ENCODE results near the gene NAA60.
"Not testable (repeated sequence)": the region's sequence is repeated elsewhere in the genome, so short reads cannot be mapped to it uniquely, and the experiment has no call there.

Gene NAA60

GRCh38 chr16:3465301-3465700 is 21.8 kb downstream of the NAA60 start:
- no peak for DNase-seq (ENCODE audit: low read depth)

- no peak for DNase-seq (ENCODE audit: low read depth)
Observed at GRCh38 chr16:3465911-3466584, 22.6 kb downstream of the NAA60 start.

- DNase-seq (ENCODE audit: low read depth), result no peak
Observed at GRCh38 chr16:3467182-3467581, 23.7 kb downstream of the NAA60 start.

GRCh38 chr16:3467921-3468320 is 24.4 kb downstream of the NAA60 start:
- no peak for DNase-seq (ENCODE audit: low read depth)

GRCh38 chr16:3468501-3468900 is 25.0 kb downstream of the NAA60 start:
- DNase-seq (ENCODE audit: low read depth), result no peak

GRCh38 chr16:3469736-3470135 is 26.3 kb downstream of the NAA60 start:
- DNase-seq (ENCODE audit: low read depth), result no peak

- no peak for DNase-seq (ENCODE audit: low read depth)
Observed at GRCh38 chr16:3470723-3471122, 27.2 kb downstream of the NAA60 start.

GRCh38 chr16:3471518-3472176 is 28.2 kb downstream of the NAA60 start:
- no peak for DNase-seq (ENCODE audit: low read depth)

- no peak for DNase-seq (ENCODE audit: low read depth)
Observed at GRCh38 chr16:3472878-3473595, 29.6 kb downstream of the NAA60 start.

GRCh38 chr16:3473596-3473943 is 30.1 kb downstream of the NAA60 start:
- not testable (repeated sequence) for DNase-seq (ENCODE audit: low read depth)

- no peak for DNase-seq (ENCODE audit: low read depth)
Observed at GRCh38 chr16:3474136-3474779, 30.8 kb downstream of the NAA60 start.

GRCh38 chr16:3474870-3475269 is 31.4 kb downstream of the NAA60 start:
- DNase-seq (ENCODE audit: low read depth), result not testable (repeated sequence)

GRCh38 chr16:3475604-3476375 is 32.3 kb downstream of the NAA60 start:
- no peak for DNase-seq (ENCODE audit: low read depth)

GRCh38 chr16:3476409-3476808 is 32.9 kb downstream of the NAA60 start:
- no peak for DNase-seq (ENCODE audit: low read depth)

GRCh38 chr16:3478242-3478925 is 34.9 kb downstream of the NAA60 start:
- DNase-seq (ENCODE audit: low read depth), result no peak

- DNase-seq (ENCODE audit: low read depth), result no peak
Observed at GRCh38 chr16:3479654-3480216, 36.3 kb downstream of the NAA60 start.

GRCh38 chr16:3480901-3481695 is 37.6 kb downstream of the NAA60 start:
- no peak for DNase-seq (ENCODE audit: low read depth)

GRCh38 chr16:3481696-3482658 is 38.5 kb downstream of the NAA60 start:
- DNase-seq (ENCODE audit: low read depth), result no peak

GRCh38 chr16:3482659-3483241 is 39.3 kb downstream of the NAA60 start:
- DNase-seq (ENCODE audit: low read depth), result no peak

Measured in CMK (cell line).